GM23248 (cell line): ENCODE measurements around the gene RNASE8.

Experiments used
- EZH2 ChIP-seq: fragments of 200-600 bp; sonication (generic); IDR thresholded peaks from 2 replicates; pipeline ENCODE4 v1.6.1; 2018; ENCODE audit warnings: antibody characterized with exemption, mild to moderate bottlenecking; ENCODE audit not compliant: insufficient read depth, poor library complexity, severe bottlenecking
- EZH2phosphoT487 ChIP-seq: fragments of 200-600 bp; sonication (generic); IDR thresholded peaks from 2 replicates; pipeline ENCODE4 v1.6.1; 2018; ENCODE audit warnings: antibody characterized with exemption, moderate library complexity, mild to moderate bottlenecking, low read depth; ENCODE audit not compliant: insufficient read depth

GRCh38 chr14:21059842-21060613, 2.4 kb downstream of the RNASE8 start:
- TF ChIP-seq EZH2 (no peak), EZH2phosphoT487 (no peak)
